Measurements from ENCODE around the gene GFER.

The GFER gene

DNA sequence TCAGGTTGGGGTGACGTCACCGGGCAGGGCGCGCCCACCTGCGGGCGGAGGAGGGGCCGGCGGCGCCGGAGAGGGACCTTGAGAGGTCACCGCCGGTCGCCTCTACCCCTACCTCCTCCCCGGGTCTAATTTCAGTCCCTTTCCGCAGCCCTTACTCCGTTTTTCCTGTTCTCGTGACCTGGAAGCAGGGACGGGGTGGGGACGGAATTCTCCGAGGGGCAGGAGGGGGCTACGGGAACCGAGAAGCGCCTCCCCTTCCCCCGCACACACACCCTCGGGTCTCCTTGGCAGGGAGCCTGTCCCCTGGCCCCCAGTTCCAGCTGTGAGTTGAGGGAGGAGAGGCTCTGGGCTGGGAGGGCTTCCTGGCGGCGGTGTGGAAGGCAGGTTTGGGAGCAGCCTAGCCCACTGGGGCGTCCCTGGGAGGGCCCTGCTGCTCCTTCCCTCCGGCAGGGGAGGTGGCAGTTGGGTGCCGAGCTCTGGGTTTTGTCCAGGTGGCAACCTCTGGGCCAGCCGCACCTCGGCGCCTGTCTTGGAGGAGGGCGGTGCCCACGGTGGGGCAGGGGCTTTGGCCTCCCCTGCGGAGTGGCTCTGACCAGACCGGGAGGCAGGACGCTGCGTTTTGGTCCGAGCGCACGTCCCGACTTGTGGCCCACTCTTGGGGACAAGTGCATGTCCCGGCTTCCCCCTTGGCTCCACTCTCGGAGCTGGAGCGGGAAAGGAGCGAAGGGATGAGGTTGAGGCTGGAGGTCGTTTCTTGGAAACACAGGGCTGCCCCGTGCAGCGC lies 6.5 kb downstream of the GFER start:
- DNase-seq (ENCODE audit: low spot score): no peak
- Histone ChIP-seq H3K79me1 (ENCODE audit: low read depth, low read length) (peaks cover 4% of the 10 kb centered on the region), H3K4me2 (ENCODE audit: insufficient read depth, low read length, poor library complexity, severe bottlenecking) (peak overlapping the region; percentile 80), H2BK120ac (ENCODE audit: low read depth, low read length) (peak overlapping the region; percentile 88), H4K91ac (ENCODE audit: low read depth, low read length, poor library complexity) (no peak overlapping the region), H4K8ac (ENCODE audit: low read depth, low read length) (no peak overlapping the region), H3K9me3 (replicated peaks in 1 of 2; ENCODE audit: control insufficient read depth in 2 of 2, insufficient read depth in 1 of 2, low read depth in 1 of 2, low read length in 2 of 2) (peaks cover 0 to 4% of the 10 kb centered on the region in 2 donors), H3K27me3 (ENCODE audit: control insufficient read depth in 3 of 3, insufficient read depth in 3 of 3, low read depth in 1 of 3, low read length in 3 of 3) (peaks cover 18 to 37% (median 34%) of the 10 kb centered on the region in 3 experiments), H2AK5ac (ENCODE audit: low read depth, low read length) (peak overlapping the region; percentile 94), H2BK5ac (ENCODE audit: low read length) (peak overlapping the region; percentile 98), H3K14ac (ENCODE audit: low read length) (peak overlapping the region; percentile 76), H2BK15ac (ENCODE audit: low read length) (peak overlapping the region; percentile 88), H3K18ac (ENCODE audit: low read length) (peak overlapping the region; percentile 97), H3K4me3 (ENCODE audit: low read length in 2 of 2) (peak overlapping the region; percentile 41 to 78), H3K4me1 (ENCODE audit: control insufficient read depth in 2 of 2, insufficient read depth in 1 of 2, low read depth in 1 of 2, low read length in 2 of 2) (peaks cover 12 to 18% of the 10 kb centered on the region in 2 donors), H3K9ac (ENCODE audit: low read depth, low read length, poor library complexity) (peak overlapping the region; percentile 50), H2BK12ac (ENCODE audit: low read length) (peak overlapping the region; percentile 73), H3K23ac (ENCODE audit: low read depth, low read length, poor library complexity) (peak overlapping the region; percentile 96), H3K4ac (ENCODE audit: low read length) (no peak overlapping the region), H3K36me3 (replicated peaks in 1 of 2; ENCODE audit: control insufficient read depth in 2 of 2, insufficient read depth in 2 of 2, low read length in 2 of 2) (peaks cover 18 to 23% of the 10 kb centered on the region in 2 donors), H2AFZ (ENCODE audit: low read length) (peak overlapping the region; percentile 87), H3K27ac (replicated peaks; ENCODE audit: low read length) (no peak overlapping the region)
- no CpG with 5 or more reads among the region's 50 CpGs for WGBS, 2 donors (ENCODE audit: extremely low coverage in 2 of 2, insufficient read length in 2 of 2, insufficient replicate concordance in 1 of 2)

DNA sequence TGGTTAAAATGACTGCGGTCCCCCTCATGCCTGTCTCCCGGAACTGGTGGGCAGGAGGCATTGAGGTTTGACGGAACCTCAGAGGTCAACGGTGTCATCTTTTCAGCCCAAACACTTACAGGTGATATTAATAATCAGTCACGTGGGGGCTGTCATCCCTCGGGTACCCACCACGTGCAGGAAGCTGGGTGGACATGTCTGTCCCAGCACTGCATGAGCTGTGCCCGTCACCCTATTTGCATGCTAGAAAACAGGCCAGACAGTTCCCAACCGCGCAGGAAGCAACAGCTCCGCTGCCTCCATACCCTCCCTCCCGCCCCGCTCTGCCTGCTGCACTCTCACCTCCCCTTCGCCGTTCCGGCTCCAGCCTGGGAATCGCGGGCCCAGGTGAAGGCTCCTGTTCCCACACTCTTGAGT lies 7.2 kb downstream of the GFER start:
- no peak overlapping the region for H3K4me2 ChIP-seq (ENCODE audit: insufficient read depth, low read length, poor library complexity, severe bottlenecking)
- peaks cover 12 to 18% of the 10 kb centered on the region in 2 donors for H3K4me1 ChIP-seq (ENCODE audit: control insufficient read depth in 2 of 2, insufficient read depth in 1 of 2, low read depth in 1 of 2, low read length in 2 of 2)
- H2BK15ac ChIP-seq (ENCODE audit: low read length): no peak overlapping the region
- H3K27ac ChIP-seq (replicated peaks; ENCODE audit: low read length): no peak overlapping the region
- H4K8ac ChIP-seq (ENCODE audit: low read depth, low read length): no peak overlapping the region
- H3K9ac ChIP-seq (ENCODE audit: low read depth, low read length, poor library complexity): peak overlapping the region; percentile 27
- H3K4me3 ChIP-seq (ENCODE audit: low read length in 2 of 2): peak overlapping the region; percentile 41 to 78
- peaks cover 4% of the 10 kb centered on the region for H3K79me1 ChIP-seq (ENCODE audit: low read depth, low read length)
- DNase-seq (ENCODE audit: low spot score): no peak
- peaks cover 0 to 4% of the 10 kb centered on the region in 2 donors for H3K9me3 ChIP-seq (replicated peaks in 1 of 2; ENCODE audit: control insufficient read depth in 2 of 2, insufficient read depth in 1 of 2, low read depth in 1 of 2, low read length in 2 of 2)
- peak overlapping the region; percentile 96 for H3K23ac ChIP-seq (ENCODE audit: low read depth, low read length, poor library complexity)
- H3K27me3 ChIP-seq (ENCODE audit: control insufficient read depth in 3 of 3, insufficient read depth in 3 of 3, low read depth in 1 of 3, low read length in 3 of 3): peaks cover 18 to 37% (median 34%) of the 10 kb centered on the region in 3 experiments
- H2BK12ac ChIP-seq (ENCODE audit: low read length): no peak overlapping the region
- no peak overlapping the region for H3K14ac ChIP-seq (ENCODE audit: low read length)
- H3K36me3 ChIP-seq (replicated peaks in 1 of 2; ENCODE audit: control insufficient read depth in 2 of 2, insufficient read depth in 2 of 2, low read length in 2 of 2): peaks cover 12 to 17% of the 10 kb centered on the region in 2 donors
- no CpG with 5 or more reads among the region's 18 CpGs for WGBS, 2 donors (ENCODE audit: extremely low coverage in 2 of 2, insufficient read length in 2 of 2, insufficient replicate concordance in 1 of 2)
- peak overlapping the region; percentile 87 for H2AFZ ChIP-seq (ENCODE audit: low read length)
- H2AK5ac ChIP-seq (ENCODE audit: low read depth, low read length): peak overlapping the region; percentile 73
- no peak overlapping the region for H3K4ac ChIP-seq (ENCODE audit: low read length)
- no peak overlapping the region for H2BK120ac ChIP-seq (ENCODE audit: low read depth, low read length)
- H3K18ac ChIP-seq (ENCODE audit: low read length): no peak overlapping the region
- H2BK5ac ChIP-seq (ENCODE audit: low read length): peak overlapping the region; percentile 98
- H4K91ac ChIP-seq (ENCODE audit: low read depth, low read length, poor library complexity): no peak overlapping the region

DNA sequence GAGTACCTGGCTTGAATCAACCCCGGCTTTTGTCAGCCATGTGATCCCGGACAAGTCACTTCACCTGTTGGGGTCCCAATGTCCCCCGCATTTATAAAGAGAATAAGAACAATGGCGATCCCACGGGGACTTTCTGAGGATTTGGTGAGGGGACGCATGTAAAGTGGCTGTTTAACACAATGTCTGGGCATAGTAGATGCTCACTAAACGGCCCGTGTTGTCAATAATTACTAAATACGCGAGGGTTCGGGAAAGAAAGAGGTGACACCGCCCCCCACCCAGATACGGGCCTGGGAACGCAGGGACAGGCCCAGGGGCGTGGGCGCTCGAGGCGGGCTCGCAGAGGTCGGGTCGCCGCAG lies 7.6 kb downstream of the GFER start:
- Histone ChIP-seq H3K4me1 (ENCODE audit: control insufficient read depth in 2 of 2, insufficient read depth in 1 of 2, low read depth in 1 of 2, low read length in 2 of 2) (peaks cover 12 to 18% of the 10 kb centered on the region in 2 donors), H4K8ac (ENCODE audit: low read depth, low read length) (no peak overlapping the region), H3K4me3 (ENCODE audit: low read length in 2 of 2) (peak overlapping the region; percentile 33 to 74), H3K27ac (replicated peaks; ENCODE audit: low read length) (no peak overlapping the region), H3K36me3 (replicated peaks in 1 of 2; ENCODE audit: control insufficient read depth in 2 of 2, insufficient read depth in 2 of 2, low read length in 2 of 2) (peaks cover 8 to 13% of the 10 kb centered on the region in 2 donors), H3K18ac (ENCODE audit: low read length) (peak overlapping the region; percentile 92), H3K27me3 (ENCODE audit: control insufficient read depth in 3 of 3, insufficient read depth in 3 of 3, low read depth in 1 of 3, low read length in 3 of 3) (peaks cover 18 to 37% (median 34%) of the 10 kb centered on the region in 3 experiments), H2AK5ac (ENCODE audit: low read depth, low read length) (peak overlapping the region; percentile 75), H2BK120ac (ENCODE audit: low read depth, low read length) (no peak overlapping the region), H3K23ac (ENCODE audit: low read depth, low read length, poor library complexity) (peak overlapping the region; percentile 96), H2BK12ac (ENCODE audit: low read length) (peak overlapping the region; percentile 73), H2BK5ac (ENCODE audit: low read length) (no peak overlapping the region), H2BK15ac (ENCODE audit: low read length) (peak overlapping the region; percentile 75), H3K9me3 (replicated peaks in 1 of 2; ENCODE audit: control insufficient read depth in 2 of 2, insufficient read depth in 1 of 2, low read depth in 1 of 2, low read length in 2 of 2) (peaks cover 0 to 4% of the 10 kb centered on the region in 2 donors), H3K9ac (ENCODE audit: low read depth, low read length, poor library complexity) (peak overlapping the region; percentile 86), H3K4ac (ENCODE audit: low read length) (no peak overlapping the region), H3K4me2 (ENCODE audit: insufficient read depth, low read length, poor library complexity, severe bottlenecking) (peak overlapping the region; percentile 77), H4K91ac (ENCODE audit: low read depth, low read length, poor library complexity) (no peak overlapping the region), H3K14ac (ENCODE audit: low read length) (no peak overlapping the region), H3K79me1 (ENCODE audit: low read depth, low read length) (peaks cover 4% of the 10 kb centered on the region), H2AFZ (ENCODE audit: low read length) (peak overlapping the region; percentile 81)
- WGBS, 2 donors (ENCODE audit: extremely low coverage in 2 of 2, insufficient read length in 2 of 2, insufficient replicate concordance in 1 of 2): no CpG with 5 or more reads among the region's 22 CpGs
- no peak for DNase-seq (ENCODE audit: low spot score)

Measured in neuronal stem cell (in vitro differentiated cells).